Cardiac fibroblast (primary cell): ENCODE results near the gene COQ10B.

ENCODE experiments used
- DNase-seq, 2 donors: peaks; one replicate each; pipeline versions ENCODE4 v3.0.0 to v3.0.0-alpha.2; 2010; ENCODE audit warnings: low read depth in 2 of 2
- H3K4me3 ChIP-seq, 2 donors: replicated peaks in 1 of 2; 1 replicate in 1 of 2; 2 replicates in 1 of 2; pipeline ENCODE4 v1.5.1; 2011; ENCODE audit warnings: low read depth in 2 of 2, low read length in 2 of 2, mild to moderate bottlenecking in 2 of 2, moderate library complexity in 1 of 2
- TF ChIP-seq, protein P1 (sequence below): IDR thresholded peaks from one replicate; pipeline ENCODE4 v1.5.1; 2011; ENCODE audit warnings: low read depth, mild to moderate bottlenecking, low read length, inconsistent platforms

COQ10B gene

DNA sequence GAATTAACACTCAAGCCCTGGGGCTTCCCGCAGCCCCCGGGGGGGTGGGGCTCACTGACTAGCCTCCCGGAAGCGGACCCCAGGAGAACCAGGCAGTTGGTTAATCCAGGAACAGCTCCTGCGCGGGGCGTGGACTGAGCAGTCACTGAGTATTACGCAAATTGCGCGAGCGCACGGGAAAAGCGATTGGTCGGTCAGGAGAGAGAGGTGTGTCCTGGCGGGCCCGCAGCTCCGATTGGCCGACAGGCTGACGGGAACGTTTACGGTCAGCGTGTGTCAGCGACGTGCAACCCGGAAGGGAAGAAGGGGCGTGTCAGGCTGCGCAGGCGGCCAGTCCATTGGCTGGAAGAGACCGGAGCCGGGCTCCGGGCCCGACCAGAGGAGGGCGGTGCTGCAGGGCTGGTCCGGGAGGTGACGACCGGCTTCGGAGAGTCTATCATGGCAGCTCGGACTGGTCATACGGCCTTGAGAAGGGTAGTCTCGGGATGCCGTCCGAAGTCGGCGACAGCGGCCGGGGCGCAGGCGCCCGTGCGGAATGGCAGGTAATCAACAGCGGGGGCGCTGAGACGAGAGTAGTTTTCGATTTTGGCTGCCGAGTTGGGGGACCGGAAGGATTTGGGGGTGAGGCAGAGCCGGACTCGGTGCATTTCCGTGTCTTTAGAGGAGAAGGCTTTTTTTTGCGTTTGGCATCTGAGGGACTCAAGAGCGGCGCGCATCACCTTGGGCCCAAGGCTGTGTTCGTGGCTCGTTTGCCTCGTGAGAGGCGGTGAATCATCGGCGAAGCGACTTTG is at the start of gene COQ10B:
COQ10B (plus strand) TSS at position 430 of the 791 bp plus-strand sequence; CDS start at position 439, 9 bp downstream.
- H3K4me3 ChIP-seq, result peak within 1 kb of the TSS; percentile 89 to 99
- TF ChIP-seq, protein P1, sequence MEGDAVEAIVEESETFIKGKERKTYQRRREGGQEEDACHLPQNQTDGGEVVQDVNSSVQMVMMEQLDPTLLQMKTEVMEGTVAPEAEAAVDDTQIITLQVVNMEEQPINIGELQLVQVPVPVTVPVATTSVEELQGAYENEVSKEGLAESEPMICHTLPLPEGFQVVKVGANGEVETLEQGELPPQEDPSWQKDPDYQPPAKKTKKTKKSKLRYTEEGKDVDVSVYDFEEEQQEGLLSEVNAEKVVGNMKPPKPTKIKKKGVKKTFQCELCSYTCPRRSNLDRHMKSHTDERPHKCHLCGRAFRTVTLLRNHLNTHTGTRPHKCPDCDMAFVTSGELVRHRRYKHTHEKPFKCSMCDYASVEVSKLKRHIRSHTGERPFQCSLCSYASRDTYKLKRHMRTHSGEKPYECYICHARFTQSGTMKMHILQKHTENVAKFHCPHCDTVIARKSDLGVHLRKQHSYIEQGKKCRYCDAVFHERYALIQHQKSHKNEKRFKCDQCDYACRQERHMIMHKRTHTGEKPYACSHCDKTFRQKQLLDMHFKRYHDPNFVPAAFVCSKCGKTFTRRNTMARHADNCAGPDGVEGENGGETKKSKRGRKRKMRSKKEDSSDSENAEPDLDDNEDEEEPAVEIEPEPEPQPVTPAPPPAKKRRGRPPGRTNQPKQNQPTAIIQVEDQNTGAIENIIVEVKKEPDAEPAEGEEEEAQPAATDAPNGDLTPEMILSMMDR, result peak; percentile 27
- DNase-seq, result peak; percentile 100

DNA sequence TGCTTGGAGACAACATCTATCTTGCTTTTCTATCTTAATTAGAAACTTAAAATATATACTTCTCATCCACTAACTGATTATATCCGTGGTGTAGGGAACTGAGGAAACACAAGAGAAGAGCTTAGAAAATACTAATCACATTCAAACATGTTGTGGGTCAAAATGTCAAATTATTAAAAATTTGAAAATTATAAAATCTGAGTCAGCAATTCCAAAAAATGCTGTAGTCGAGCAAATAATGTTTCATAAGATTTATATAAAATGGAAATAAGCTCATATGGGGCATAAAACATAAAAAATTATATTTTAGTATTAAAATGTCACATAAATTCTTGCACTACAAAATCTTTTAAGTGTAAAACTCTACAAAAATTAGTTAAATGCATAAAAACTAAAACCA is 47.8 kb upstream of the COQ10B start:
- TF ChIP-seq, protein P1, result no peak
- DNase-seq, result no peak

DNA sequence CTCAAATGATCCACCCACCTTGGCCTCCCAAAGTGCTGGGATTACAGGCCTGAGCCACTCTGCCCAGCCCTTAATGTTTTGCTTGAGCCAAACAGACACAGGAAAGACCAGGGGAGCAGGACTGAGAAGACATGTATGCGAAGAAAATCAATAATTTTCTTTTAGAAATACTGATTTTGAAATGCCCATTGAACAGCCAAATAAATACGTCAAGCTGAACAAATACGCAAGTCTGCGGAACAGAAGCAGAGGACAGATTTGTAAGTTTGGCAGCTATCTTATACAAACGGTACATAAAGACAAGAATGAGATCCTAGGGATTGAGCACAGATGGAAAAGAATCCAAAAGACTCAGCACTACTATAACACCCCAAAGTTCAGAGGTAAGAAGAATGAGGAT is 39.3 kb upstream of the COQ10B start:
- DNase-seq, result no peak
- no peak overlapping the region for H3K4me3 ChIP-seq
- TF ChIP-seq, protein P1, result no peak

More for the DNA sequence above, 47.8 kb upstream of the COQ10B start:
- no peak overlapping the region for H3K4me3 ChIP-seq

DNA sequence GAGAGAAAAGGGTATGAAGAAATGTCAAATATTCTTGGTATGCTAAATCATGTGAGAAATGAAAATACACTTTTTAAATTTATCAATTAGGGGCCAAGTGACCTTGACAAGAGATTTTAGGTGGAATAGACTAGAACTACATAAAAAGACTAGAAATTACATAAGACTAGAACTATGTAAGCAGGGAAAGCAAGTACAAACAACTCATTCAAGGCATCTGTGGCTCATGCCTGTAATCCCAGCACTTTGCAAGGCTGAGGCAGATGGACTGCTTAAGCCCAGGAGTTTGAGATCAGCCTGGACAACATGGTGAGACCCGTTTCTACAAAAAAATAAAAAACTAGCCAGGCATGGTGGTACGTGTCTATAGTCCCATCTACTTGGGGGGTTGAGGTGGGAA is 38.8 kb upstream of the COQ10B start:
- DNase-seq, result no peak
- H3K4me3 ChIP-seq, result no peak overlapping the region
- TF ChIP-seq, protein P1, result no peak

DNA sequence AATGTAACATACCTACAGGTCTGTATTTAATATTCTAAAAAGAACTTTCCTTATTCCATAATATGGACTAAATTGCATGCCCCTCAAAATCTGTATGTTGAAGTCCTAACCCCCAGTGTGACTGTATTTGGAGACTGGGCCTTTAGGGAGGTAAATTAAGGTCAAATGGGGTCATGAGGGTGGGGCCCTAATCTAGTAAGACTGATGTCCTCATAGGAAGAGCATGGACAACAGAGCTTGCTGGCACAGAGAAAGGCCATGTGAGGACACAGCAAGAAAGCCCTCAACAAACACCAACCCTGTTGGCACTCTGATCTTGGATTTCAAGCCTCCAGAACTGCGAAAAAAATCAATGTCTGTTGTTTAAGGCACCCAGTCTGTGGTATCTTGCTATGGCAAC is 37.1 kb upstream of the COQ10B start:
- H3K4me3 ChIP-seq, result no peak overlapping the region
- TF ChIP-seq, protein P1, result no peak
- DNase-seq, result no peak

DNA sequence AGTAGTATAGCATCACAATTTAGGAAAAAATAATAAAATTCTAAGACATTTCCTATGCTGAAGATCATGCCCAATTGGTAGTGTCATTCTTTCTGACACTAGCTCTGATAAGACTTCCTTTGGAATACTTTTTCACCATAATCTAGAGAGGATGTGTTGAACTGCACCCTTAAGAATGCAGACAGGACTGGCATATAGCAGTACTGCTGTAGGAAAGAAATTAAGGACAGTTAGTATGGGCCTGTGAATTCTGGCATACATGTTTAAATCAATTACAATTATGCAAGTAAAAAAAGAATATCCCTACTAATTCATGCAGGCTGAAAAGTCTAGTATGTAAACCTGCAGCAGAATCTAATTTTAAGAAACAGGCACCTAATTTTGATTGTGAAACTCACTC is 33.9 kb upstream of the COQ10B start:
- no peak overlapping the region for H3K4me3 ChIP-seq
- TF ChIP-seq, protein P1, result no peak
- DNase-seq, result no peak
